ENCODE measurements around the gene SH3TC1.

Gene SH3TC1

GRCh38 chr4:8198906-8199593, at the start of gene SH3TC1:
TSS of gene SH3TC1 (plus strand) at chr4:8199290. CDS start at chr4:8205195, 5,905 bp downstream.
- TF ChIP-seq CTCF (IDR thresholded peaks at IDR 0.05; ENCODE audit: insufficient read depth, low read depth, low read length, missing control alignments), result no peak
- peak within 1 kb of the TSS; percentile 31 for H3K4me3 ChIP-seq (ENCODE audit: low read length)
- DNase-seq (ENCODE audit: low read depth), result peak; percentile 92

- DNase-seq (ENCODE audit: low read depth), result no peak
- TF ChIP-seq CTCF (IDR thresholded peaks at IDR 0.05; ENCODE audit: insufficient read depth, low read depth, low read length, missing control alignments), result no peak
- no peak overlapping the region for H3K4me3 ChIP-seq (ENCODE audit: low read length)
Measured at GRCh38 chr4:8149664-8150063, 49.4 kb upstream of the SH3TC1 start.

- TF ChIP-seq CTCF (IDR thresholded peaks at IDR 0.05; ENCODE audit: insufficient read depth, low read depth, low read length, missing control alignments), result no peak
- H3K4me3 ChIP-seq (ENCODE audit: low read length), result no peak overlapping the region
- no peak for DNase-seq (ENCODE audit: low read depth)
Measured at GRCh38 chr4:8150152-8151090, 48.7 kb upstream of the SH3TC1 start.

- no peak for TF ChIP-seq CTCF (IDR thresholded peaks at IDR 0.05; ENCODE audit: insufficient read depth, low read depth, low read length, missing control alignments)
- no peak for DNase-seq (ENCODE audit: low read depth)
- no peak overlapping the region for H3K4me3 ChIP-seq (ENCODE audit: low read length)
Measured at GRCh38 chr4:8151165-8151650, 47.9 kb upstream of the SH3TC1 start.

GRCh38 chr4:8152090-8152864, 46.8 kb upstream of the SH3TC1 start:
- no peak for DNase-seq (ENCODE audit: low read depth)
- TF ChIP-seq CTCF (IDR thresholded peaks at IDR 0.05; ENCODE audit: insufficient read depth, low read depth, low read length, missing control alignments), result no peak
- H3K4me3 ChIP-seq (ENCODE audit: low read length), result no peak overlapping the region

GRCh38 chr4:8152865-8153257, 46.2 kb upstream of the SH3TC1 start:
- no peak for TF ChIP-seq CTCF (IDR thresholded peaks at IDR 0.05; ENCODE audit: insufficient read depth, low read depth, low read length, missing control alignments)
- H3K4me3 ChIP-seq (ENCODE audit: low read length), result no peak overlapping the region
- DNase-seq (ENCODE audit: low read depth), result no peak

Data from epithelial cell of esophagus (primary cell).